ENCODE data around the gene HTR3A.

The HTR3A gene

DNA sequence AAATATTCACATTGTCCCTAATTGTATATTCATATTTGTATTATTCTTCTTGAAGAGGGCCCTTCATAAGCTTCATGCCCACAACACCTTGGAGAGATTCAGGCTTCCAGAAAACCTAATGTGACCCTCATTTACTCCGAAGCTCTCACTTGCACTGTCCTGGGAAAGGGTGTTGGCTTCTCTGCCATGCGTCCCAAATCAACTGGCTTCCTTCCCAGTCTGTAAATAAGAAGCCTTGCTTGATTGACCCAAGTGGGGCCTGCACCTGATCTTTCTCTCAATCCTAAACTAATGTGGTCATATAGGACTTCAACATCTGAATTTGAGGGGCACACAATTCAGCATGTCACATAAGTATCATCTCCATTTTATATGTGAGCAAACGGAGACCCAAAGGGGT is 44.1 kb downstream of the HTR3A start:
- no peak for DNase-seq (ENCODE audit: low spot score)

DNA sequence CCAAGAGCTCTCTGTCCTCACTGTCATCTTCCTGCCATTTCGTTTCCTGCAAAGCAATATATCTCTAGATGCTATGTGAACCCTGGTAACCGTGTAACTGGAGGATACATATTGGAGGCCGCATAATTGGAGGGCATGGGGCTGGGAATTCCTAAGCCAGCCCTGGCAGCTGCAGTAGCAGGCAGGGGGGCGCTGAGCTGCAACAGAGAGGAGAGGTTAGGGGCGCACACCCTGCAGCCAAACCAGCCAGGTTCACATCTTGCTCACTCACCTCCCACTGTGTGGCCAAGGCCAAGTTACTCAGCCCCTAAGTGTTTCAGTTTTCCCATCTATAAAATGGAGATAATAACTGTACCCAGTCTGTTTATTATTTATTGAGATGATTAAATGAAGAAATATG is 44.7 kb downstream of the HTR3A start:
- no peak for DNase-seq (ENCODE audit: low spot score)

DNA sequence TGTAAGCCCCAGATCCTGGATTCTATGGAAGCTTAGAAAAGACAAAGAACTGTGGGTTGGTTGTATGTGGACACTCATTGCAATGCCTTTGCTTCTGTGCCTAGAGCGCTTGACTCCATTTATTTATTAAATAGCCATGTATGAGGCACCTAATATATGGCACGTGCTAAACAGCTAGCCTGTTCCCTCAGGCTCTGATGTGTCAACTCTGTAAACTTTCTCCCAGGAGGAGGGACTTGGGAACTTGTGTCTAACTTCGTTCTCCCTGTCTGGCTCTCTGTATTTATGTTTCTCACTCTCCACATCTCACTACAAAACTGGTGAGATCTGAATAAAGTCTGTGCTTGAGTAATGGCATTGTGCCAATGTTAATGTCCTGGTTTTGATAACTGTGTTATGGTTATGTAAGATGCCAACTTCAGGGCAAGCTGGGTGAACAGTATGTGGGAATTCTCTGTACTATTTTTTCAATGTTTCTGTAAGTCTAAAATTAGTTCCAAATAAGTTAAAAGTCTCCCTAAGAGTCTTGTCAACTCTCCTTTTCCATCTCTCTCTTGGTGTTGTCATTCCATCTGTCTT is 50.5 kb downstream of the HTR3A start:
- DNase-seq (ENCODE audit: low spot score), result no peak

DNA sequence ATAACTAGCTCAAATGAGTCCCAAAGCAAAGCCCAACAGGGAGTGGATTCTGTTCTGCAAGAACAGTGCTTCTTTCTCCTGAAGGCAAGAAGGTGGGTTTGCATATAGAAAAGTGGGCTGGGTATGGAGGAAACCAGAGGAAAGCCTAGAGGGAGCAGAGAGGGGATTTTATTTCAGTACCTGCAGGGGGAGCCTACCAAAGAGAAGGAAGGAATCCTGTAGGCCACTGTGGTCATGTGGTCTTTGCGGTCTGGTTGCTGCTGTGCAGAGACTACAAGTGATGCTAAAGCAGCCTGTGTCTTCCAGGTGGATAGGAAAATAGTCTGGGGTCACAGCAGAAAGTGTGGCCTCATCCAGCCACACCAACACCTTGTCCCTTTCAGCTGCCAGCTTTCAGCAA is 51.4 kb downstream of the HTR3A start:
- DNase-seq (ENCODE audit: low spot score), result no peak

DNA sequence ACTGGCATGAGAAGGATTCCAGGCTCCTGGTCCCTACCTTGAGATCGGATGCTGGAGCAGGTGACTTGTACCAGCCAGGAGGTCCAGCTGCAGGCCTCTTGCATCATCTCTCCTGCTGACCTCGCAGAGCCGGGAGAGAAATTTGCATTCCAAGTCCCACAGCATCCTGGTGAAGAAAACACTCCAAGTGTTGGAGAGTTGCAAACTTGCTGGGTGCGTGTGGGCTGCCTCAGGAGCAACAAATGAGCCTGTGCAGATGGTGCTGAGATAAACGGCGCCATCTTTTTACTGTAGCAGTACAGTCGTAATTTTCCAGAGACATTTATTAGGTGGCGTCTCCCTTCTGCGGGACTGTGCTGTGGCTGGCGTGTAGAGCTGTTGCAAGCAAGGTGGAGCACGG is 52.5 kb downstream of the HTR3A start:
- DNase-seq (ENCODE audit: low spot score), result no peak

DNA sequence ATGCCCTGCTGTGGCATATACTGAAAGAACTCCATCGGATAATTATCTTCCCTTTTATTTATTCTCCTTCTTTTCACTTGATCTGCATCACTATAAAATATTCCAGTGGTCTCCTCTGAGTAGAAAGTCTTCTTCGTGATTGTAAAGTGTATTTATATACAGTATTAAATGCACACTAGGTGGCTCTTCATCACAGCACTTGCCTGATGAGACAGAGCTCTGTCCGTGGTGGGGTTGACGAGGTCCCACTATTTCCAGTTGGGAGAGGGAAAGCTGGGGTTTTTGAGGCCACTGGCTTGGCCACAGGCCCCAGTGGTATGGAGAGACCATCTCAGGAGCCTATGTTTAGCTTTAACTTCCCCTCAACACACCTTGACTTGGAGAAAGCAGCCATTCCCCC is 53.0 kb downstream of the HTR3A start:
- no peak for DNase-seq (ENCODE audit: low spot score)

DNA sequence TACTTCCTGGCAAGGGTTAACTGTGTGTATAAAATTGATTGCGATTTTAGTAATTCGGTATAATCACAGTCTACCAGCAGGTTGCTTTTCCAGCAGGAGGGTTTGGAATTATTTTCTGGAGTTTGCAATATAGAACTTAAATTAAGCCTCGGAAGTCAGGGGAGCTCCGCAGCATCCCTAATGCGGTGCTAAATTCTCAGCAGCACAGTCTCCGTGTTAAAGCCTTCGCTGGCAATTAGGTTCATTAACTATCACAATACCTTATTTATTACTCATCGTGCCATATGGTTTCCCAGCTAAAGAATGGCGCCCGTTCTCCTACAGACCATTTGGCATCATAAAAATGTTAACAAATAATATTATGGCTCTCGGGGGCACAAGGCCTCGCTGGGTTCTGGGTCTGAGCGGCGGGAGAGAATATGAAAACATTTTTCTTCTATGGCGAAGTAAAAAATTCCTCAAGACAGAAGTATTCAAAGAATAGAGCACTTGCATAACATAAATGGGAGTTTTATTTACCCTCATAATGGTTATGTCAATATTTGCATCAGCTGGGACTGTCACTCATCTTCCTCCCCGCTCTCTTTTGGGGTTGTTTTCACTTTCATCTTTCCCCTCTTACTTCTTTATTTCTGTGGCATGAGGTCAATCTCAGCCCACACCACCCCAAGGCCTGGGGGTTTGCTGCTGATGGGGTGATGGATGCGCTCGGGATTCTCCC is 56.5 kb downstream of the HTR3A start:
- DNase-seq (ENCODE audit: low spot score), result no peak

DNA sequence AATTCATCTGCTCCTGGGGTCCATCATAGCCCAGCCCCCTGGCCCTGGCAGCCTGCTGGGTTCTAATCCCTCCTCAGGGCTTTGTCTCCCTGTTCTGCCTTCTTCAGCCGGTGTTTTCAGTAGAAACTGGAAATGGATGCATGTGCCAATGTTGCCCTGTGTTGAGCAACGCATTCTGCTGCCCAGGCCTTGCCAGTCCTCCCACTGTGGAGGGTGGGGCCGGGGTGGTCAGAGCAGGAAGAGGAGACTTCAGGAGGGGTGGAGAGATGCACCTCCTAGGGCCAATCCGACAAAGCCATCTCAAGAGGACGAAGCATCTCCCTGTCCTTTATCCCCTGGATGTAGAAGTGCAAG is 57.0 kb downstream of the HTR3A start:
- no peak for DNase-seq (ENCODE audit: low spot score)

DNA sequence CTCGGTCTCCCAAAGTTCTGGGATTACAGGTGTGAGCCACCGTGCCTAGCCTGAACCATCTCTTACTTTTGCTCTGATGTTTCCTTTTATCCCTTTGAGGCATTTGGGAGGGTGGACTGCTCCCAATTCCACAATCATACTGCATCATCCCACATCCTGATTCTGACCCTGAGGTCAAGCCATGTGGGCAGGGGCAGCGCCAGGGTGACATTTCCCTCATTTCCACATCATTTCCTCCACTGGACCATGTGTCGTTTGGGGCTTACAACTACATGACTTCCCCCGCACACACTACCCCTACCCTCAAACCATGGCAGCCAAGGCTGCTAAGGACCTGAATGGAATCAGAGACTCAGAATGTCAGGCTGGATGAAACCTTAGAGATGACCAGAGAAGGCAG is 58.2 kb downstream of the HTR3A start:
- no peak for DNase-seq (ENCODE audit: low spot score)

DNA sequence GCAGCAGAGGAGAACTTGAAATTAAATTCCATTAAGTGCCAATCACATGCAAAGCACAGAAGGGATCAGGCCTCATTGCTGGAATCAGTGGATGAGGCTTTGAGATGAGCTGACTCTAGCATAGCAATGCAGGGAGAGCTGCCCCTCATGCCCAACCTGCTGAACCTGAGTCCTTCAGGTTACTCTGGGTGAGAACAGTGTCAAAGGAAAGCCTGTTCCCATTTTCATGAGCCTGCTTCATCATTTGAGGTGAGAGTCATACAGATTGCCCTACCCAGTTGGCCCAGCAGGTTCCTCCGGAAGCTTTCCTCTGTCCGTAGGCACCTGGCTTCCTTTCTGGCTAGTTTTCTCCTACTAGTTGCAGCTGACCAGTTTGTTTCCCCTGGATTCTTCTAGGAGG is 58.7 kb downstream of the HTR3A start:
- no peak for DNase-seq (ENCODE audit: low spot score)

DNA sequence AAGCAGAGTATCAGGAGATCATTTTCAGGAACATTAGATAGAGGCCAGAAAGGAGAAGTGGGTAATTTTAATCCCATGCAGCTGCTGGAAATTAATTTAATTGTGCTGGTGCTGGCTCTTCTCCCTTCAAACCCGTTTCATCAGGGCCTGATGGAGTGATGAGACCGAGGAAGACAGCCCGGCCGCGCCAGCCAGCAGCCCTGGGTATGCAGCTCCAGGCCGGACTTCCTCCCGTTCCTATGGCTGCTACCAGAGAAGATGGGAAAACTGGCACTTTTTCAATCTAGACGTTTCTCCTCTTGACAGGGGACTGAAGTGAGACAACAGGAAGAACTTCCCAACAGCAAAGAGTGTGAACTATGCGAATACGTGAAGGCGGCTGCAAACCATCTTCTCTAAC is 60.0 kb downstream of the HTR3A start:
- DNase-seq (ENCODE audit: low spot score), result no peak

DNA sequence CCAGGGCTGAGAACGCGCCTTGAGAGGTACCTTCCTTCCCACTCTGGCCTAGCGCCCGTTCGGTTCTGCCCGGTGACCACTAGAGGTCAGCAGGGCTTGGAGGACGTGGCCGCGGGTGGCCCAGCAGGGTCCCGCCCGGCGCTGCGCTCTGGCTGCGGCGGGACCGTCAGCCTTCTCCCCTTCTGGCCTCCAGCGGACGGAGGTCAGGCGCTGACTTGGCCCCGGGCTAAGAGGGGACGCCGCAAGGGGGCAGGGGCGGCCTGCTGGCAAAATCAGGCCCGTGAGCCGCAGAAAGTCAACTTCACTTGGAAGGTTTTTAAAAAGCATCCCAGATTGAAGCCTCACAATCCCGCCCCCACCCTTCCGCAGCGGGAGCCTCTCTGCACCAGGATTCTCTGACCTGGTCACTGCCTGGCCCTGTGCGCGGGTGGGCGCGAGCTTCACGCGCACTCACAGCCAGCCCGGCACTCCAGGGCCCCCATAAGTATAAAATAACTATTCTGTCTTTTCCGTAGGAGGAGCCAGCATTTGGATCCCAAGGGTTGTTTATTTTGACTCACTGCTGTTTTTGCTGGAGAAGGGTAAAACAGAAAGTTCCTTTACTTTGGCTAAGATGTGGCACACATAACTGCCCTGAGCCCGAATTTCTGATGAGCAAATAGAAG is 61.4 kb downstream of the HTR3A start:
- peak; percentile 87 for DNase-seq (ENCODE audit: low spot score)

DNA sequence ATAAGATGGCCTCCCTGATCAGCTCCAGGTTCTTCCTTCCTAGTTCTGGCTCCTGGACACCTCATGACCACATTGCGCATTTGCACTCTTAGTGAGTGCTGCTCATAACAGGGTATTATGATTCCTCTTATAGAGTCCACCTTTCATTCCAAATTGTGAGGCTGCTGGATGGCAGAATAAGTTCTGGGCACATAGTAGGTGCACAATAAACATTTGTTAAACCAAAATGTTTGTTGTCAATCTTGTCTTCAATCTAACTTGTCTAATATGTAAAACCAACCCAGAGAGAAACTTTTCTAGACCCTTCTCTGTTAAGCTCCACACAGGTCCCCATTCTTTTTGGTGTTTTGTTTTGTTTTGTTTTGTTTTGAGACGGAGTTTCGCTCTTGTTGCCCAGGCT is 62.0 kb downstream of the HTR3A start:
- DNase-seq (ENCODE audit: low spot score), result no peak

DNA sequence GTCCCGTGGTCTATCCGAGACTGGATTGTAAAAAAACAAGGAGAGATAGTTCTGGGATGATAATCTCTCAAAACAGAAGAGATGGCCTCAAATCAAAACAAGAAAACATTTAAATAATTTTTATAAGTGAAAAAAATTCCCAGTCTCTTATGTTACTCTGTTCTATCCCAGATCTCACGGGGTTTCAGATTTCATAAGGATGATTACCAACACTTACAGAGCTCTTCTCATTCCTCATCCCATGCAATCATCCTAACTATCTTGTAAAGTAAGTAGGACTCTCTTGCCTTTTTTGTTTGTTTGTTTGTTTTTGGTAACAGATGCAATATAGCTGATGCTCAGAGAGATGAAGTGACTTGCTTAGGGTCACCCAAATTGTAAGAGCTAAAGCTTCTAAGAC is 64.6 kb downstream of the HTR3A start:
- DNase-seq (ENCODE audit: low spot score), result no peak

Data from GM03348 (cell line).